ENCODE results near the gene RBBP7.

GRCh38 chrX:16853537-16853936 lies 16.6 kb downstream of the RBBP7 start:
- TF ChIP-seq SIN3A (IDR thresholded peaks at IDR 0.05; ENCODE audit: borderline replicate concordance, insufficient read depth, low read length) (no peak), TAF1 (IDR thresholded peaks at IDR 0.05; ENCODE audit: borderline replicate concordance, insufficient read depth, low read length) (no peak), POLR2AphosphoS5 (IDR thresholded peaks at IDR 0.05; ENCODE audit: low read depth, low read length) (no peak)
